Astrocyte (in vitro differentiated cells and primary cell): Measurements from ENCODE around the gene SORL1-AS1.

ENCODE experiments used
- EZH2 ChIP-seq: IDR thresholded peaks from 2 replicates; pipeline ENCODE4 v1.6.1; 2012; ENCODE audit warnings: mild to moderate bottlenecking, low read length, inconsistent platforms; ENCODE audit not compliant: insufficient read depth
- TF ChIP-seq, protein P1 (sequence below): IDR thresholded peaks from 2 replicates; pipeline ENCODE4 v1.5.1; 2011; ENCODE audit warnings: low read depth, mild to moderate bottlenecking, inconsistent platforms, low read length, moderate library complexity; ENCODE audit not compliant: insufficient read depth

DNA sequence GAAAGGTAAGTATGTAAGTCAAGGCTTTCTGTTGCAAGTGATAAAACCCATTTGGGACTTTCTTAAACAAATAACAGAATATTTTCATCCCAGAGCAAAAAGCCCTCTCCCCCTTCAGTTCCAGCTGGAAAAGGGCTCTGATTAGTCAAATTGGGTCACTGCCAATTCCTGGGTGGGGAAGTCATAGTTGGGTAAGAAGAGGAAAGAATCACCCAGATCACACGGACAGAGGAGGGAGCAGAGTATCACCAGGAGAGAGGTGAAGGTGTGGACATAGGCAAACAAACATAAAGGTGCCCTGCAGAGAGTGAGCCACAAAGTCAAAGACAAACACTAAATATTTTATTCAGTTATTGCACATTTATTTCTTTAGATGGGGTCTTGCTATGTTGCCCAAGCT, 36.9 kb downstream of the SORL1-AS1 start:
- TF ChIP-seq, protein P1, sequence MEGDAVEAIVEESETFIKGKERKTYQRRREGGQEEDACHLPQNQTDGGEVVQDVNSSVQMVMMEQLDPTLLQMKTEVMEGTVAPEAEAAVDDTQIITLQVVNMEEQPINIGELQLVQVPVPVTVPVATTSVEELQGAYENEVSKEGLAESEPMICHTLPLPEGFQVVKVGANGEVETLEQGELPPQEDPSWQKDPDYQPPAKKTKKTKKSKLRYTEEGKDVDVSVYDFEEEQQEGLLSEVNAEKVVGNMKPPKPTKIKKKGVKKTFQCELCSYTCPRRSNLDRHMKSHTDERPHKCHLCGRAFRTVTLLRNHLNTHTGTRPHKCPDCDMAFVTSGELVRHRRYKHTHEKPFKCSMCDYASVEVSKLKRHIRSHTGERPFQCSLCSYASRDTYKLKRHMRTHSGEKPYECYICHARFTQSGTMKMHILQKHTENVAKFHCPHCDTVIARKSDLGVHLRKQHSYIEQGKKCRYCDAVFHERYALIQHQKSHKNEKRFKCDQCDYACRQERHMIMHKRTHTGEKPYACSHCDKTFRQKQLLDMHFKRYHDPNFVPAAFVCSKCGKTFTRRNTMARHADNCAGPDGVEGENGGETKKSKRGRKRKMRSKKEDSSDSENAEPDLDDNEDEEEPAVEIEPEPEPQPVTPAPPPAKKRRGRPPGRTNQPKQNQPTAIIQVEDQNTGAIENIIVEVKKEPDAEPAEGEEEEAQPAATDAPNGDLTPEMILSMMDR = no peak
- TF ChIP-seq EZH2 = no peak
